ENCODE results near the gene NQO2. TPM values are rescaled to one million over a fixed set of nuclear protein-coding genes. Genes with fewer than 3 reads are reported as not detected.

Gene NQO2
- total and polyA plus RNA-seq, 2 of the 13 experiments (the other 11 are each of a cell fraction or from before 2014, with no cell fraction given), result 32.2 to 56.5 TPM

GRCh38 chr6:2990932-2991506, 8.7 kb upstream of the NQO2 start (continued):
- TF ChIP-seq LCORL (IDR thresholded peaks at IDR 0.05) (no peak), LCORL (CRISPR knock-in tag; IDR thresholded peaks at IDR 0.05) (0 out of 2 replicates have a peak, but pooled peaks have one; percentile 13), BHLHE40 (IDR thresholded peaks at IDR 0.05; ENCODE audit: low read length) (no peak)

- no peaks in the 10 kb centered on the region for H3K9me3 ChIP-seq (ENCODE audit: low read length)
- WGBS (ENCODE audit: low lambda C conversion rate), result 98% methylated on average over 6 of the region's 6 CpGs
- ChIA-PET CTCF (ENCODE audit: low intra/inter-chr PET ratio, low total read pairs) (interaction anchor here (1.2 kb wide), 1 partner anchor 40 kb away, joined by 3 read pairs; no protein-coding TSS in a partner anchor), POLR2A (interaction anchor here (4.3 kb wide), 1 partner anchor 7 kb away, joined by 118 read pairs; the partner anchor contains the start of gene NQO2)
- FAIRE-seq, result no peak
- no peak for ATAC-seq
- H4K20me1 ChIP-seq (ENCODE audit: insufficient read depth, low read length), result no peaks in the 10 kb centered on the region
- in situ Hi-C loops (cut with HindIII; ENCODE audit: extremely low pct_ligation_motif_present, low pct_unique_long_range_greater_than_20kb) (loop anchor here (10.0 kb wide), 1 partner anchor 262 kb away; the partner anchor contains the start of gene PSMG4), intact Hi-C loops (cut with micrococcal nuclease; ENCODE audit: unreplicated experiment) (no loop called here)
- no peak overlapping the region for H3K4me3 ChIP-seq (replicated peaks in 1 of 3; ENCODE audit: insufficient read depth in 1 of 3, low read depth in 2 of 3, low read length in 3 of 3)
- no peaks in the 10 kb centered on the region for H3K79me2 ChIP-seq (ENCODE audit: insufficient read depth, low read length)
- no peak for DNase-seq (ENCODE audit: low spot score)
- H3K36me3 ChIP-seq (replicated peaks in 1 of 2; ENCODE audit: control insufficient read depth in 1 of 2, insufficient read depth in 2 of 2, low read length in 2 of 2), result no peaks in the 10 kb centered on the region
- H2AFZ ChIP-seq (ENCODE audit: low read length), result no peak overlapping the region
- no peak overlapping the region for H3K9ac ChIP-seq (ENCODE audit: insufficient read depth, low read depth, low read length)
- H3K27ac ChIP-seq (ENCODE audit: extremely low read length, insufficient read depth, low read length), result no peak overlapping the region
- H3K27me3 ChIP-seq (ENCODE audit: control insufficient read depth in 1 of 2, insufficient read depth in 2 of 2, low read length in 2 of 2), result no peaks in the 10 kb centered on the region; a peak in 1 of 5 replicates
- no peak overlapping the region for H3K4me2 ChIP-seq (ENCODE audit: low read depth, low read length)
- H3K4me1 ChIP-seq (ENCODE audit: insufficient read depth, low read length), result peaks cover 50% of the 10 kb centered on the region
- BruUV-seq (replicated peaks), result no TSS peak
- TF ChIP-seq PITX1 (CRISPR knock-in tag; IDR thresholded peaks at IDR 0.05) (no peak), ZNF230 (CRISPR knock-in tag; IDR thresholded peaks at IDR 0.05) (no peak), ZNF615 (CRISPR knock-in tag; IDR thresholded peaks at IDR 0.05; ENCODE audit: borderline replicate concordance) (no peak), JUNB (CRISPR knock-in tag; IDR thresholded peaks at IDR 0.05; ENCODE audit: borderline replicate concordance) (no peak), SMAD1 (CRISPR knock-in tag; IDR thresholded peaks at IDR 0.05; ENCODE audit: borderline replicate concordance, low read depth) (no peak), ZFP37 (CRISPR knock-in tag; IDR thresholded peaks at IDR 0.05; ENCODE audit: borderline replicate concordance) (no peak), PAX8 (CRISPR knock-in tag; IDR thresholded peaks at IDR 0.05; ENCODE audit: borderline replicate concordance) (no peak), ZNF800 (CRISPR knock-in tag; IDR thresholded peaks at IDR 0.05) (no peak), SOX5 (CRISPR knock-in tag; IDR thresholded peaks at IDR 0.05; ENCODE audit: borderline replicate concordance) (no peak), FOXK2 (IDR thresholded peaks at IDR 0.05) (no peak), HNRNPUL1 (IDR thresholded peaks at IDR 0.05; ENCODE audit: low read depth, low read length) (no peak), HMGA1 (CRISPR knock-in tag; conservative IDR thresholded peaks at IDR 0.05) (no peak)
- TF ChIP-seq, protein P1, sequence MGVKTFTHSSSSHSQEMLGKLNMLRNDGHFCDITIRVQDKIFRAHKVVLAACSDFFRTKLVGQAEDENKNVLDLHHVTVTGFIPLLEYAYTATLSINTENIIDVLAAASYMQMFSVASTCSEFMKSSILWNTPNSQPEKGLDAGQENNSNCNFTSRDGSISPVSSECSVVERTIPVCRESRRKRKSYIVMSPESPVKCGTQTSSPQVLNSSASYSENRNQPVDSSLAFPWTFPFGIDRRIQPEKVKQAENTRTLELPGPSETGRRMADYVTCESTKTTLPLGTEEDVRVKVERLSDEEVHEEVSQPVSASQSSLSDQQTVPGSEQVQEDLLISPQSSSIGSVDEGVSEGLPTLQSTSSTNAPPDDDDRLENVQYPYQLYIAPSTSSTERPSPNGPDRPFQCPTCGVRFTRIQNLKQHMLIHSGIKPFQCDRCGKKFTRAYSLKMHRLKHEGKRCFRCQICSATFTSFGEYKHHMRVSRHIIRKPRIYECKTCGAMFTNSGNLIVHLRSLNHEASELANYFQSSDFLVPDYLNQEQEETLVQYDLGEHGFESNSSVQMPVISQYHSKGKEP (CRISPR knock-in tag; IDR thresholded peaks at IDR 0.05), result no peak
Observed at GRCh38 chr6:2992330-2992979, 7.2 kb upstream of the NQO2 start.
